Gastrocnemius medialis (tissue), 4 donors: ENCODE data around the gene KCNC3.

Experiments
- POLR2A ChIP-seq, 2 donors: fragments of 450-650 bp; IDR thresholded peaks; one replicate each; pipeline ENCODE4 v1.6.1; 2017; ENCODE audit warnings: antibody characterized with exemption in 2 of 2, mild to moderate bottlenecking in 2 of 2, moderate library complexity in 2 of 2
- TF ChIP-seq, protein P1 (sequence below), 5 experiments: fragments of 450-650 bp in 3 of 5; fragments of 200-600 bp in 2 of 5; sonication (generic) in 2 of 5; IDR thresholded peaks in 4 of 5; conservative IDR thresholded peaks in 1 of 5; 1 replicate in 4 of 5; 2 replicates in 1 of 5; pipeline ENCODE4 v1.5.1; 2016 to 2019; ENCODE audit warnings: antibody characterized with exemption in 5 of 5, mild to moderate bottlenecking in 3 of 5, moderate library complexity in 3 of 5

- no peak for TF ChIP-seq POLR2A (IDR thresholded peaks at IDR 0.05)
- TF ChIP-seq, protein P1, sequence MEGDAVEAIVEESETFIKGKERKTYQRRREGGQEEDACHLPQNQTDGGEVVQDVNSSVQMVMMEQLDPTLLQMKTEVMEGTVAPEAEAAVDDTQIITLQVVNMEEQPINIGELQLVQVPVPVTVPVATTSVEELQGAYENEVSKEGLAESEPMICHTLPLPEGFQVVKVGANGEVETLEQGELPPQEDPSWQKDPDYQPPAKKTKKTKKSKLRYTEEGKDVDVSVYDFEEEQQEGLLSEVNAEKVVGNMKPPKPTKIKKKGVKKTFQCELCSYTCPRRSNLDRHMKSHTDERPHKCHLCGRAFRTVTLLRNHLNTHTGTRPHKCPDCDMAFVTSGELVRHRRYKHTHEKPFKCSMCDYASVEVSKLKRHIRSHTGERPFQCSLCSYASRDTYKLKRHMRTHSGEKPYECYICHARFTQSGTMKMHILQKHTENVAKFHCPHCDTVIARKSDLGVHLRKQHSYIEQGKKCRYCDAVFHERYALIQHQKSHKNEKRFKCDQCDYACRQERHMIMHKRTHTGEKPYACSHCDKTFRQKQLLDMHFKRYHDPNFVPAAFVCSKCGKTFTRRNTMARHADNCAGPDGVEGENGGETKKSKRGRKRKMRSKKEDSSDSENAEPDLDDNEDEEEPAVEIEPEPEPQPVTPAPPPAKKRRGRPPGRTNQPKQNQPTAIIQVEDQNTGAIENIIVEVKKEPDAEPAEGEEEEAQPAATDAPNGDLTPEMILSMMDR (IDR thresholded peaks at IDR 0.05 in 4 of 5, conservative IDR thresholded peaks at IDR 0.05 in 1 of 5) = no peak
These were observed 20.3 kb upstream of the KCNC3 start for GRCh38 chr19:50349277-50350057.
